Bronchial epithelial cell (primary cell): Measurements from ENCODE around the gene SLC44A5. TPM values are rescaled to one million over a fixed set of nuclear protein-coding genes. Genes with fewer than 3 reads are reported as not detected.

Source experiments
- DNase-seq: peaks from one replicate; pipeline ENCODE4 v3.0.0-alpha.2; 2010; ENCODE audit warnings: low read depth
- FAIRE-seq: peaks from 2 replicates; lab custom pipeline; 2011; peaks lifted over from hg19 to GRCh38; lab: Jason Lieb, UNC
- H3K27me3 ChIP-seq: 2 replicates; pipeline ENCODE4 v1.5.1; 2011; ENCODE audit warnings: low read length; ENCODE audit not compliant: control insufficient read depth, insufficient read depth
- H3K36me3 ChIP-seq: 2 replicates; pipeline ENCODE4 v1.5.1; 2011; ENCODE audit warnings: low read length; ENCODE audit not compliant: control insufficient read depth, insufficient read depth
- H3K4me3 ChIP-seq: 2 replicates; pipeline ENCODE4 v1.5.1; 2011; ENCODE audit warnings: mild to moderate bottlenecking, low read depth, low read length, control low read depth
- total RNA-seq: library from RNA; depleted of rRNA; stranded (reverse); fragments of >200 nt; gene quantifications from 2 replicates; pipeline ENCODE4 v1.2.1, GENCODE V29; 2014
- TF ChIP-seq, protein P1 (sequence below): IDR thresholded peaks from 2 replicates; pipeline ENCODE4 v1.5.1; 2011; ENCODE audit warnings: mild to moderate bottlenecking, moderate library complexity, low read length, control low read depth, inconsistent platforms; ENCODE audit not compliant: insufficient read depth, severe bottlenecking

Gene SLC44A5
- total RNA-seq, 1 donor from 2014 or later = under 0.01 TPM

DNA sequence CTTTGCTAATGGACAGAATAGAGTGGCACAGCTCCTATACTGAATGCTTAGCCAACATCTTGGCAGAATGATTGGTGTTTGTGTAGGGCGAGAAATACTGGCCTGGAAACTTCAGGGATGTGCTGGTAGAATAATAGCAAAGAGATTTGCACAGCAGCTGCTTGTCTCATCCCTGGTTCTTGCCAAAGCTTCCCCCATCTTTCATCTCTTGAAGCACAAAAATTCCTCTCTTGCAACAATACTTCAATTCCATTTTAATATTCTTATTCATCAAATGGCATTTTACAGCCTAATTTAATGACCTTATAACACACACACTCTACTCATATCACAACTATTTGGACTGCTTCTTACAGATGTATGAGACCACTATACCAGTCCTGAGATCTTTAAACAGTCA, 439.0 kb downstream of the SLC44A5 start:
- Histone ChIP-seq H3K36me3 (no peaks in the 10 kb centered on the region), H3K4me3 (no peak overlapping the region), H3K27me3 (no peaks in the 10 kb centered on the region)
- DNase-seq = no peak
- no peak for FAIRE-seq
- TF ChIP-seq, protein P1, sequence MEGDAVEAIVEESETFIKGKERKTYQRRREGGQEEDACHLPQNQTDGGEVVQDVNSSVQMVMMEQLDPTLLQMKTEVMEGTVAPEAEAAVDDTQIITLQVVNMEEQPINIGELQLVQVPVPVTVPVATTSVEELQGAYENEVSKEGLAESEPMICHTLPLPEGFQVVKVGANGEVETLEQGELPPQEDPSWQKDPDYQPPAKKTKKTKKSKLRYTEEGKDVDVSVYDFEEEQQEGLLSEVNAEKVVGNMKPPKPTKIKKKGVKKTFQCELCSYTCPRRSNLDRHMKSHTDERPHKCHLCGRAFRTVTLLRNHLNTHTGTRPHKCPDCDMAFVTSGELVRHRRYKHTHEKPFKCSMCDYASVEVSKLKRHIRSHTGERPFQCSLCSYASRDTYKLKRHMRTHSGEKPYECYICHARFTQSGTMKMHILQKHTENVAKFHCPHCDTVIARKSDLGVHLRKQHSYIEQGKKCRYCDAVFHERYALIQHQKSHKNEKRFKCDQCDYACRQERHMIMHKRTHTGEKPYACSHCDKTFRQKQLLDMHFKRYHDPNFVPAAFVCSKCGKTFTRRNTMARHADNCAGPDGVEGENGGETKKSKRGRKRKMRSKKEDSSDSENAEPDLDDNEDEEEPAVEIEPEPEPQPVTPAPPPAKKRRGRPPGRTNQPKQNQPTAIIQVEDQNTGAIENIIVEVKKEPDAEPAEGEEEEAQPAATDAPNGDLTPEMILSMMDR = no peak

- Histone ChIP-seq H3K27me3 (no peaks in the 10 kb centered on the region), H3K4me3 (no peak overlapping the region), H3K36me3 (no peaks in the 10 kb centered on the region)
- FAIRE-seq (no peak), DNase-seq (no peak)
- TF ChIP-seq, protein P1 = no peak
Observed at GRCh38 chr1:75170981-75171380, 439.9 kb downstream of the SLC44A5 start.

- Histone ChIP-seq H3K27me3 (no peaks in the 10 kb centered on the region), H3K36me3 (no peaks in the 10 kb centered on the region), H3K4me3 (no peak overlapping the region)
- no peak for DNase-seq
- FAIRE-seq = no peak
- TF ChIP-seq, protein P1 = no peak
Observed at GRCh38 chr1:75170011-75170410, 440.9 kb downstream of the SLC44A5 start.

- no peak for FAIRE-seq
- DNase-seq = no peak
- H3K27me3 ChIP-seq = no peaks in the 10 kb centered on the region
- no peaks in the 10 kb centered on the region for H3K36me3 ChIP-seq
- TF ChIP-seq, protein P1 = no peak
- no peak overlapping the region for H3K4me3 ChIP-seq
Observed at GRCh38 chr1:75166821-75167220, 444.1 kb downstream of the SLC44A5 start.

GRCh38 chr1:75165264-75165663, 445.6 kb downstream of the SLC44A5 start:
- no peaks in the 10 kb centered on the region for H3K36me3 ChIP-seq
- FAIRE-seq (no peak), DNase-seq (no peak)
- no peak overlapping the region for H3K4me3 ChIP-seq
- TF ChIP-seq, protein P1 = no peak
- no peaks in the 10 kb centered on the region for H3K27me3 ChIP-seq

DNA sequence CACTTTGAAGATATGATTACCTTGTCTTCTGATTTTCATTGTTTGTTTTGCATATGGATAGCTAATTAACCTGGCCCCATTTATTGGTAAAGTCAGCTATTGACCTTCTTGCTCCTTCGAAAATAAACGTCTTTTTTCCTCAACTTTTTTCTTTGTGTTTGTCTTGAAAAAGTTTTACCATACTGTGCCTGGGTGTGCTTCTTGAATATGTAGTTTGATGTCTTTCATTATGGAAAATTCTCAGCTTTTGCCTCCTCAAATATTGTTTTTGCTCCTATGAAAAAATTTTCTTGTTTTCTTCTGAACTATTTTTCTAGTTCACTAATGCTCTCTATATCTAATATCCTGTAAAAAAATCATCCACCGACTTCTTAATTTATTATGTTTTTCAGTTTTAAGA, 451.8 kb downstream of the SLC44A5 start:
- DNase-seq (no peak), FAIRE-seq (no peak)
- no peaks in the 10 kb centered on the region for H3K27me3 ChIP-seq
- H3K4me3 ChIP-seq = no peak overlapping the region
- TF ChIP-seq, protein P1 = no peak
- no peaks in the 10 kb centered on the region for H3K36me3 ChIP-seq
